ENCODE measurements around the gene EPB41L3.

EPB41L3 gene

DNA sequence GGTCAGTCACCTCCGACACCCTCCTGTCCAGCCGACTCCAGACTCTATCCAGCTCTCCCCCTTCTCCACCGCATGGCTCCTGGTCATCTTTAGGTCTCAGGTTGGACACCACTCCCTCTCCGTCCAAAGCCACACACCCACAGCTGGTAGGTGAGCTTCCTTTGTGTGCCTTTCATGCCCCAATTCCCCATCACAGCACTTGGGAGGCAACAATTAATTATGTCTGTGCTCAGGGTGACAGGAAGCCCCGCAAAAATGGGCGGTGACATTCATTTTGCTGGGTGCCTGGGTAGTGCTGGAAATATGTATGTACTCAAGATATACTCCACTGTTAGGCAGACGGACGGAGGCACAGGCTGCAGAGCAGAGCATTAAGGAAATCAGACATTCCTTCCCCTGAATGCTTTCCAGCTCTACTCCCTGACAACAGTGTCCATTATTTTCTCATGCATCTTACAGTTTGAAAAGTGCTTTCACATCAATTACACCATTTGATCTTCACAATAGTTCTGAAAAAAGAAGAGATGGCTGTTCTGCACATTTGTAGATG lies 13.1 kb downstream of the EPB41L3 start:
- Histone ChIP-seq H3K36me3 (ENCODE audit: control insufficient read depth, insufficient read depth, low read length) (no peaks in the 10 kb centered on the region), H3K27me3 (replicated peaks; ENCODE audit: control insufficient read depth, insufficient read depth, low read length) (no peaks in the 10 kb centered on the region; the same call in 1 of the 2 replicates), H3K4me3 (replicated peaks; ENCODE audit: low read depth, low read length) (no peak overlapping the region)
- no peak for TF ChIP-seq CTCF (IDR thresholded peaks at IDR 0.05; ENCODE audit: insufficient read depth, low read length, poor library complexity, severe bottlenecking)
- no peak for DNase-seq (ENCODE audit: extremely low read depth, insufficient read length)

- Histone ChIP-seq H3K36me3 (ENCODE audit: control insufficient read depth, insufficient read depth, low read length) (no peaks in the 10 kb centered on the region), H3K4me3 (replicated peaks; ENCODE audit: low read depth, low read length) (no peak overlapping the region), H3K27me3 (replicated peaks; ENCODE audit: control insufficient read depth, insufficient read depth, low read length) (no peaks in the 10 kb centered on the region)
- no peak for DNase-seq (ENCODE audit: extremely low read depth, insufficient read length)
- no peak for TF ChIP-seq CTCF (IDR thresholded peaks at IDR 0.05; ENCODE audit: insufficient read depth, low read length, poor library complexity, severe bottlenecking)
These were observed 14.3 kb downstream of the EPB41L3 start for GRCh38 chr18:5529471-5529870.

- no peak for DNase-seq (ENCODE audit: extremely low read depth, insufficient read length)
- no peak for TF ChIP-seq CTCF (IDR thresholded peaks at IDR 0.05; ENCODE audit: insufficient read depth, low read length, poor library complexity, severe bottlenecking)
- Histone ChIP-seq H3K4me3 (replicated peaks; ENCODE audit: low read depth, low read length) (no peak overlapping the region), H3K36me3 (ENCODE audit: control insufficient read depth, insufficient read depth, low read length) (no peaks in the 10 kb centered on the region), H3K27me3 (replicated peaks; ENCODE audit: control insufficient read depth, insufficient read depth, low read length) (no peaks in the 10 kb centered on the region)
These were observed 16.2 kb downstream of the EPB41L3 start for GRCh38 chr18:5527603-5528002.

- no peaks in the 10 kb centered on the region for H3K27me3 ChIP-seq (replicated peaks; ENCODE audit: control insufficient read depth, insufficient read depth, low read length)
- H3K36me3 ChIP-seq (ENCODE audit: control insufficient read depth, insufficient read depth, low read length) = no peaks in the 10 kb centered on the region
- DNase-seq (ENCODE audit: extremely low read depth, insufficient read length) = no peak
- no peak overlapping the region for H3K4me3 ChIP-seq (replicated peaks; ENCODE audit: low read depth, low read length)
- no peak for TF ChIP-seq CTCF (IDR thresholded peaks at IDR 0.05; ENCODE audit: insufficient read depth, low read length, poor library complexity, severe bottlenecking)
These were observed 19.1 kb downstream of the EPB41L3 start for GRCh38 chr18:5524660-5525059.

DNA sequence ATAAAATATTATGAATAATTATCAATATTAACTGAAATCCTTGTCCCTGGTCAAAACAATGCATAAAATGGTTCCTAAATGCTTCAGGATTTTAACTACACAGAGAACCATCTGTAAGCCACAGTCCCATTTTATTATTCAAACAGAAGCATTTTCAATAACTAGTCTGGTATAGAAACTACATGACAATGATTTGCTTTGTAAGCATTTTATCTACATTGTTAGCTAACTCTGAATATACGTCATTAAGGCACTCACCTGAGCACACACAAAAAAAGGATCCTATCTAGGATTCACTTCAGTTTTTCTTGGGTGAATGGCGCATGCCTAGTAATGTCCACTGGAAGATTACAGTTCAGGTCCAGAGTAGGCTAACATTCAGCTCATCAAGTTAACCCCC lies 22.8 kb downstream of the EPB41L3 start:
- Histone ChIP-seq H3K36me3 (ENCODE audit: control insufficient read depth, insufficient read depth, low read length) (no peaks in the 10 kb centered on the region), H3K27me3 (replicated peaks; ENCODE audit: control insufficient read depth, insufficient read depth, low read length) (no peaks in the 10 kb centered on the region; the same call in 1 of the 2 replicates), H3K4me3 (replicated peaks; ENCODE audit: low read depth, low read length) (no peak overlapping the region)
- DNase-seq (ENCODE audit: extremely low read depth, insufficient read length) = no peak
- no peak for TF ChIP-seq CTCF (IDR thresholded peaks at IDR 0.05; ENCODE audit: insufficient read depth, low read length, poor library complexity, severe bottlenecking)

DNA sequence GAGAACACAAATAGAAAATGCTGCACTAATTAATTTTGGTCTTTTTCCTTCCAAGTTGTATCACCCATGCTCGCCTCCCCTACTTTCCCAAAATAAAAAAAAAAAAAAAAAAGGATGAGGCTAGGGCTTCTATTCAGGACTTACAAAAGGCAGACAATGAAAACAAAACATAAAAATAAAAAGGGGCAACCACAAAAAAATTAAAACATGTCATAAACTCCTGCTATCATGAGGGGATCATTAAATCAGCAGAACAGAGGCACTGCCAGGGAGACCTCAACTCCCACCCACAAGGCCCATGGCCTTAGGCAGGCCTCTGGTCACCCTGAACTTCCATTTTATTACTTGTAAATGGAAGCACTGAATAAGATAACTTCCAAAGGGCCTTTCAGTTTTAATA lies 23.3 kb downstream of the EPB41L3 start:
- TF ChIP-seq CTCF (IDR thresholded peaks at IDR 0.05; ENCODE audit: insufficient read depth, low read length, poor library complexity, severe bottlenecking) = no peak
- H3K27me3 ChIP-seq (replicated peaks; ENCODE audit: control insufficient read depth, insufficient read depth, low read length) = no peaks in the 10 kb centered on the region; the same call in 1 of the 2 replicates
- no peak for DNase-seq (ENCODE audit: extremely low read depth, insufficient read length)
- no peaks in the 10 kb centered on the region for H3K36me3 ChIP-seq (ENCODE audit: control insufficient read depth, insufficient read depth, low read length)
- H3K4me3 ChIP-seq (replicated peaks; ENCODE audit: low read depth, low read length) = no peak overlapping the region

Data from GM06990 (cell line).